SK-N-MC (cell line): Measurements from ENCODE around the gene SLC4A7.

Experiments used
- EZH2 ChIP-seq: fragments of 200-600 bp; sonication (generic); IDR thresholded peaks from one replicate; pipeline ENCODE4 v1.6.1; 2017; ENCODE audit warnings: antibody characterized with exemption
- FOXP2 ChIP-seq: optimal IDR thresholded peaks from 2 replicates; pipeline ENCODE3; 2011; ENCODE audit warnings: mild to moderate bottlenecking, moderate library complexity; ENCODE audit not compliant: insufficient read depth; ENCODE audit errors: extremely low read length, control extremely low read depth
- POLR2AphosphoS5 ChIP-seq: IDR thresholded peaks from 2 replicates; pipeline ENCODE4 v1.6.1; 2012; ENCODE audit warnings: mild to moderate bottlenecking, low read depth, low read length, borderline replicate concordance

- no peak for TF ChIP-seq POLR2AphosphoS5
- TF ChIP-seq EZH2 = no peak
- no peak for TF ChIP-seq FOXP2
These were observed 3.2 kb upstream of the SLC4A7 start for GRCh38 chr3:27487383-27487782.
